Keratinocyte (primary cell): Measurements from ENCODE around the gene PRKN. TPM values are rescaled to one million over a fixed set of nuclear protein-coding genes. Genes with fewer than 3 reads are reported as not detected.

Experiments
- DNase-seq: peaks from one replicate; pipeline ENCODE4 v3.0.0-alpha.2; 2011; ENCODE audit warnings: low read depth, missing footprints, low spot score
- FAIRE-seq: peaks from 2 replicates; lab custom pipeline; 2011; peaks lifted over from hg19 to GRCh38; lab: Jason Lieb, UNC
- H2AFZ ChIP-seq: 2 replicates; pipeline ENCODE4 v1.6.0; 2012; ENCODE audit warnings: low read length, control low read depth, inconsistent platforms; ENCODE audit not compliant: control insufficient read depth
- H3K27ac ChIP-seq: 2 replicates; pipeline ENCODE4 v1.5.1; 2011; ENCODE audit warnings: low read length; ENCODE audit not compliant: control insufficient read depth, insufficient read depth
- H3K27me3 ChIP-seq: 3 replicates; pipeline ENCODE4 v1.6.0; 2011; ENCODE audit warnings: low read length; ENCODE audit not compliant: control insufficient read depth, insufficient read depth; ENCODE audit errors: extremely low read depth
- H3K36me3 ChIP-seq, 2 experiments: 2 replicates in 1 of 2; 3 replicates in 1 of 2; pipeline ENCODE4 v1.5.1; 2011; ENCODE audit warnings: low read length in 2 of 2, mild to moderate bottlenecking in 1 of 2; ENCODE audit not compliant: control insufficient read depth in 2 of 2, insufficient read depth in 2 of 2; ENCODE audit errors: extremely low read depth in 1 of 2
- H3K4me1 ChIP-seq: 3 replicates; pipeline ENCODE4 v1.5.1; 2011; ENCODE audit warnings: low read length; ENCODE audit not compliant: control insufficient read depth, insufficient read depth; ENCODE audit errors: extremely low read depth
- H3K4me2 ChIP-seq: 3 replicates; pipeline ENCODE4 v1.6.0; 2011; ENCODE audit warnings: low read depth, low read length; ENCODE audit not compliant: control insufficient read depth, insufficient read depth; ENCODE audit errors: extremely low read depth
- H3K4me3 ChIP-seq, 3 experiments: fragments of 200-600 bp in 1 of 3; sonication (generic) in 1 of 3; 2 replicates in 2 of 3; 3 replicates in 1 of 3; pipeline ENCODE4 v1.5.1; 2011 to 2016; ENCODE audit warnings: low read length in 3 of 3, mild to moderate bottlenecking in 3 of 3, control low read depth in 2 of 3, inconsistent platforms in 1 of 3, low read depth in 1 of 3, mixed read lengths in 1 of 3, mixed run types in 1 of 3, moderate library complexity in 1 of 3; ENCODE audit not compliant: control insufficient read depth in 2 of 3, insufficient read depth in 2 of 3; ENCODE audit errors: extremely low read depth in 1 of 3
- H3K79me2 ChIP-seq: 2 replicates; pipeline ENCODE4 v1.6.0; 2012; ENCODE audit warnings: low read length; ENCODE audit not compliant: control insufficient read depth, insufficient read depth
- H3K9ac ChIP-seq: 3 replicates; pipeline ENCODE4 v1.6.0; 2011; ENCODE audit warnings: low read length; ENCODE audit not compliant: control insufficient read depth, insufficient read depth; ENCODE audit errors: extremely low read depth
- H3K9me1 ChIP-seq: 3 replicates; pipeline ENCODE4 v1.6.0; 2011; ENCODE audit warnings: low read length; ENCODE audit not compliant: control insufficient read depth, insufficient read depth; ENCODE audit errors: extremely low read depth
- H3K9me3 ChIP-seq: 2 replicates; pipeline ENCODE4 v1.5.1; 2012; ENCODE audit warnings: low read depth, low read length; ENCODE audit not compliant: control insufficient read depth
- H4K20me1 ChIP-seq: 3 replicates; pipeline ENCODE4 v1.6.0; 2011; ENCODE audit warnings: low read length; ENCODE audit not compliant: control insufficient read depth, insufficient read depth; ENCODE audit errors: extremely low read depth
- CTCF ChIP-seq, 3 experiments: IDR thresholded peaks in 1 of 3; conservative IDR thresholded peaks in 1 of 3; optimal IDR thresholded peaks in 1 of 3; 2 replicates in 2 of 3; 3 replicates in 1 of 3; pipeline versions ENCODE3 to v1.5.1; 2011; ENCODE audit warnings: low read length in 3 of 3, mild to moderate bottlenecking in 3 of 3, moderate library complexity in 2 of 3, control low read depth in 1 of 3, inconsistent platforms in 1 of 3; ENCODE audit not compliant: insufficient read depth in 2 of 3; ENCODE audit errors: extremely low read depth in 1 of 3
- EZH2 ChIP-seq: IDR thresholded peaks from one replicate; pipeline ENCODE4 v1.6.1; 2012; ENCODE audit warnings: inconsistent platforms, mild to moderate bottlenecking, low read length, moderate library complexity
- dilution Hi-C: fragments of 300-500 bp; cut with MboI; formaldehyde crosslinking; loops from one replicate; pipeline ENCODE4 v1.7.0; 2020; ENCODE audit warnings: low sequenced_read_pairs; ENCODE audit not compliant: extremely low pct_ligation_motif_present
- polyA plus RNA-seq, 5 experiments: library from polyadenylated mRNA; depleted of rRNA in 3 of 5; stranded (reverse) in 3 of 5; stranded (forward) in 1 of 5; unstranded in 1 of 5; fragments of >200 nt; gene quantifications; 1 replicate in 1 of 5; 2 replicates in 3 of 5; 3 replicates in 1 of 5; pipeline versions ENCODE4 v1.2.1 to v1.2.3, GENCODE V29; 2011 to 2012; ENCODE audit warnings: missing spikeins in 2 of 5, low read depth in 1 of 5, low replicate concordance in 1 of 5

The PRKN gene
- polyA plus RNA-seq, 1 donor (not counting 4 experiments of a cell fraction or from before 2014, with no cell fraction given), result 0.67 TPM

DNA sequence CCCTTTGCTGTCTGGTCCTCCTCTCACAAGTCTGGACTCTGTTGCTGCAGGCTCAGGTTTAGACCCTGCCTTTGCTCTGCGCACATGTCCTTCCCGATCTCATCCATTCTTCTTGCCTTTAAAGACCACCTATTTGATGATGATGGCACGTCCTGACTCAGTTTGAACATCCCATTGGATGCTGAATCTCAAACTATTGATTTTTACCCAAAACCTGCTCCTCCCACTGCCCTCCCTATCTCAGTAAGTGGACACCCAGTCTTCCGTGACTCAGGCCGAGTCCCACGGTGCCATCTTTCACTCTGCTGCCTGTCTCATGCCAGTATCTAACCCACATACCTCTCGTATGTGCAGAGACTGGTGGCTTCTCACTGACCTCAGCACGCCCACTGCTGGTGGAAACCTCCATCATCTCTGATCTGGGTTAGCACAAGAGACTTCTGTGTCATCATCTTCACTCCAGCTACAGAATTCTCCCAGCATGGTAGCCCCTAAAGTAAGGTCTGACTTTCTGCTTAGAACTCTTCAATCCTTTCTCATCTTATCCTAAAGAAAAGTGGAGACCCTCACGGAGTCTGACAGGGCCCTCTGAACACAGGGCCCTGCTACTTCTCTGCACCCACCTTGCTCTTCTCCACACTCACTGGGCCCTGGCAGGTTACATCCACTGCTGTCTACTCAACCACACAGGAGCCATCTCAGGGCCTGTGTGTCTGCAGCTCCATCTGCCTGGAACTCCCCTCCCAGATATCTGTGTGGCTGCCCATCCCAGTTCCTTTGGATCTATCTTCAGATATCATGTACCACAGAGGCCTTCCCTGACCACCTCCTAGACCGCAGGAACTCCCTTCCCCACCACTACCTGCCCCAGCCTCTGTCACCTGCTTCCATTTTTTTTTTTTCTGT is 1066.6 kb downstream of the PRKN start:
- Histone ChIP-seq H3K27me3 (no peaks in the 10 kb centered on the region), H4K20me1 (no peaks in the 10 kb centered on the region), H3K79me2 (no peaks in the 10 kb centered on the region), H3K36me3 (no peaks in the 10 kb centered on the region), H3K9ac (no peak overlapping the region), H3K4me1 (no peaks in the 10 kb centered on the region), H2AFZ (no peak overlapping the region), H3K27ac (no peak overlapping the region), H3K4me2 (no peak overlapping the region), H3K9me1 (no peaks in the 10 kb centered on the region), H3K4me3 (no peak overlapping the region), H3K9me3 (no peaks in the 10 kb centered on the region)
- TF ChIP-seq EZH2, result no peak
- no peak for TF ChIP-seq CTCF (optimal IDR thresholded peaks at IDR 0.05 in 1 of 3, IDR thresholded peaks at IDR 0.05 in 1 of 3, conservative IDR thresholded peaks at IDR 0.05 in 1 of 3; ENCODE audit: extremely low read depth in 1 of 3, insufficient read depth in 2 of 3, low read length in 3 of 3)
- no peak for FAIRE-seq
- DNase-seq, result no peak
- dilution Hi-C loops, result no loop called here

GRCh38 chr6:161658211-161658610 is 1069.4 kb downstream of the PRKN start:
- no peaks in the 10 kb centered on the region for H3K36me3 ChIP-seq
- no peak overlapping the region for H2AFZ ChIP-seq
- dilution Hi-C loops, result no loop called here
- no peaks in the 10 kb centered on the region for H3K4me1 ChIP-seq
- no peak overlapping the region for H3K4me2 ChIP-seq
- TF ChIP-seq EZH2, result no peak
- TF ChIP-seq CTCF (optimal IDR thresholded peaks at IDR 0.05 in 1 of 3, IDR thresholded peaks at IDR 0.05 in 1 of 3, conservative IDR thresholded peaks at IDR 0.05 in 1 of 3; ENCODE audit: extremely low read depth in 1 of 3, insufficient read depth in 2 of 3, low read length in 3 of 3), result no peak
- H3K79me2 ChIP-seq, result no peaks in the 10 kb centered on the region
- no peaks in the 10 kb centered on the region for H3K9me3 ChIP-seq
- no peak overlapping the region for H3K4me3 ChIP-seq
- H3K27me3 ChIP-seq, result no peaks in the 10 kb centered on the region
- H3K27ac ChIP-seq, result no peak overlapping the region
- FAIRE-seq (no peak), DNase-seq (no peak)
- no peaks in the 10 kb centered on the region for H4K20me1 ChIP-seq
- H3K9me1 ChIP-seq, result no peaks in the 10 kb centered on the region
- no peak overlapping the region for H3K9ac ChIP-seq
